PC-9 (cell line): Measurements from ENCODE around the gene CTNNB1.

Experiments
- EZH2 ChIP-seq: fragments of 200-600 bp; sonication (generic); IDR thresholded peaks from 2 replicates; pipeline ENCODE4 v1.8.0; 2017; ENCODE audit warnings: antibody characterized with exemption, low read depth
- TF ChIP-seq, protein P1 (sequence below): fragments of 200-600 bp; sonication (generic); conservative IDR thresholded peaks from 2 replicates; pipeline ENCODE4 v1.6.1; 2017; ENCODE audit warnings: mixed run types, antibody characterized with exemption, mild to moderate bottlenecking, moderate library complexity

DNA sequence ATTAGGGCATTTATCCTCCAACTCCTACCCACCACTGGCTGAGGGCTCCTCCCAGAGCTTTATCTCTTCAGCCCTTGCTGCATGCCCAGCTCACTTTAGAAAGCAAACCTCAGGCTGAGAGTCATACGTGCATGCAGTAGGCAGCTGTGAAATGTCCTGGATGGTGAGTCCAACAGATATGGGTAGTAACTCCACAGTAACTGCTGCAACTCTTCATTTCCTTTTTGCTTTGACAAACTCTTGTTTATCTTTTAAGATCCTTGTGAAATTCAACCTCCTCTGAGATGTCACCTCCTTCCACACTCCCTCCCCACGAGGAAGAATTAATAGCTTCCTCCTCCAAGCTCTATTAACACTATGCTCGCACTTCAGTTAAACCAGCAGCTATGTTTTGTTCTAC, 35.9 kb upstream of the CTNNB1 start:
- TF ChIP-seq, protein P1, sequence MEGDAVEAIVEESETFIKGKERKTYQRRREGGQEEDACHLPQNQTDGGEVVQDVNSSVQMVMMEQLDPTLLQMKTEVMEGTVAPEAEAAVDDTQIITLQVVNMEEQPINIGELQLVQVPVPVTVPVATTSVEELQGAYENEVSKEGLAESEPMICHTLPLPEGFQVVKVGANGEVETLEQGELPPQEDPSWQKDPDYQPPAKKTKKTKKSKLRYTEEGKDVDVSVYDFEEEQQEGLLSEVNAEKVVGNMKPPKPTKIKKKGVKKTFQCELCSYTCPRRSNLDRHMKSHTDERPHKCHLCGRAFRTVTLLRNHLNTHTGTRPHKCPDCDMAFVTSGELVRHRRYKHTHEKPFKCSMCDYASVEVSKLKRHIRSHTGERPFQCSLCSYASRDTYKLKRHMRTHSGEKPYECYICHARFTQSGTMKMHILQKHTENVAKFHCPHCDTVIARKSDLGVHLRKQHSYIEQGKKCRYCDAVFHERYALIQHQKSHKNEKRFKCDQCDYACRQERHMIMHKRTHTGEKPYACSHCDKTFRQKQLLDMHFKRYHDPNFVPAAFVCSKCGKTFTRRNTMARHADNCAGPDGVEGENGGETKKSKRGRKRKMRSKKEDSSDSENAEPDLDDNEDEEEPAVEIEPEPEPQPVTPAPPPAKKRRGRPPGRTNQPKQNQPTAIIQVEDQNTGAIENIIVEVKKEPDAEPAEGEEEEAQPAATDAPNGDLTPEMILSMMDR, result no peak
- TF ChIP-seq EZH2, result no peak
